GM04504 (cell line): Measurements from ENCODE around the gene FAM184A.

Experiments
- DNase-seq: peaks from one replicate; pipeline ENCODE4 v3.0.0-alpha.2; 2012; ENCODE audit warnings: low read depth

Gene FAM184A

GRCh38 chr6:118959903-118960302 is 118.6 kb downstream of the FAM184A start:
- no peak for DNase-seq

GRCh38 chr6:118953391-118953790 is 125.1 kb downstream of the FAM184A start:
- DNase-seq: no peak

- no peak for DNase-seq
These were observed 125.8 kb downstream of the FAM184A start for GRCh38 chr6:118952683-118953082.

- no peak for DNase-seq
These were observed 133.2 kb downstream of the FAM184A start for GRCh38 chr6:118945217-118945616.

- no peak for DNase-seq
These were observed 137.7 kb downstream of the FAM184A start for GRCh38 chr6:118940770-118941169.

DNA sequence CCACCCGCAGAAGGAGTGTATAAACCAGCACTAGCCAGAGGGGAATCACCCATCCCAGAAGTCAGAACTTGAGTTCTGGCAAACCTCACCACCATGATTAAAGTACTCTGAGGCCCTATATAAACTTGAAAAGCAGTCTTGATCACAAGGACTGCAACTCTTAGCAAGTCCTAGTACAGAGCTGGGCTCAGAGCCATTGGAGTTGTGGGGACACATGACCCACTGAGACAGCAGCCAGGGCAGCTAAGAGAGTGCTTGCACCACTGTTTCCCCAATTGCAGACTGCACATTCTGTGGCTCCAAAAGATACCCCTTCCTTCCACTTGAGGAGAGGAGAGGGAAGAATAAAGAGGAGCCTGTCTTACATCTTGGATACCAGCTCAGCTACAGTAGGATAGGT is 138.8 kb downstream of the FAM184A start:
- DNase-seq: no peak

GRCh38 chr6:118935978-118936703 is 142.3 kb downstream of the FAM184A start:
- DNase-seq: no peak

DNA sequence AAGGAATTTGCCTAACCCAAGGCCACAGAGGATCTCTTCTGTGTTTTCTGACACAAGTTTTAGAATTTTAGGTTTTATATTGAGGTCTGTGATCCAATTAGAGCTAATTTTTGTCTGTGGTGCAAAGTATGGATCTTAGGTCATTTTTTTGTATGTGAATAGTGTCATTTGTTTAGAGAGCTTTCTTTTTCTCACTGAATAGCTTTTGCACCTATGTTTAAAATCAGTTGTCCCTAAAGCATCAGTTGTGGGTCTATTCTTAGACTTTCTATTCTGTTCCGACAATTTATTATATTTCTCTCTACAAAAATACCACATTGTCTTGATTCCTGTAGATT is 143.2 kb downstream of the FAM184A start:
- DNase-seq: no peak

- DNase-seq: peak; percentile 53
These were observed 143.8 kb downstream of the FAM184A start, which contains the start of gene MCM9 for GRCh38 chr6:118934461-118935330. Gene MCM9, minus strand, starts transcription at chr6:118935159. Its CDS starts 3,436 bp downstream, at chr6:118931723.

DNA sequence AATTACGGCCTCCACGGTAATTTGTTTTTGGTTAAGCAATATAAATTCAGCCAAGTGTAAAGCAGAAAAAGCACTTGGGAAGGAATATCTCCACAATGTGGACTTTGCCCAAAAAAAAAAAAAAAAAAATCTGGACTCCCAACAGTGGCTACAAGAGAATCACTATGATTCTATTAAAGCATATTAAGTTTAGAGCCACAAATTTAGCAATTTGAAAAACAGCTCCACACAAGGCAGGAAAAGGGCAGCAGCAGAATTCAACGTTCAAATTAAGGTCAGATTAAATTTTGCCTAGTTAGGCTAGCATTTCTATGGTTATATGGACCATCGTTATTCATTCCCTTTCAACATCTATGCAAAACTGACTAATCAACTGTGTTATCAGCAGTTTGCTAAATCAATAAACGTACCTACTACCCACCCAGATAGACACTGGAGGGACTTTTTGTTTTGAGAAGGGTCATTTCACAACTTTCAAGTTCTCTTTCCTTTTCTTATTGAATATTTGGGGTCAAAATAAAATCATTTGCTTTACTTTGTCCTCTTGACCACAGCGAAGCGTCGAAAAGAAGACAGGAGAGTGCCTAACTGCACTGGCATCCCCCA is 144.5 kb downstream of the FAM184A start:
- no peak for DNase-seq

DNA sequence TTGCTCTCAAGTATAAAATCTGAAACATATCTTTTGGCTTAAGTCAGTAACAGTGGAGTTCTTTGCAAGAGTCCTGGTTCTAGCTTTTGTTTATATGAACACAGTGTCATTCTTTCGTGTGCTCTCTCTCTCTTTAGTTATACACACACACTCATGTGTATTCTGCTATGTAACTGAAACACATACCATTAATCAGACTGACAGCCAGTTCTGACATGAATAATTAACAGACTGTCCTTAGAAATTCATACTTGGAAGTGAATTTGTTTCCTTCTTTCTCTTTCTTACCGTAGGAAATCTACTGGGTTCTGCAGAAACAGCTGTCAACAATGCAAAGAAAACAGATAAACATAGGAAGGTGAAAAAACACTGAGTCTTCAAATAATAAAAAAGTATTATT is 146.0 kb downstream of the FAM184A start:
- DNase-seq: no peak

- no peak for DNase-seq
These were observed 147.0 kb downstream of the FAM184A start for GRCh38 chr6:118931436-118931835.

DNA sequence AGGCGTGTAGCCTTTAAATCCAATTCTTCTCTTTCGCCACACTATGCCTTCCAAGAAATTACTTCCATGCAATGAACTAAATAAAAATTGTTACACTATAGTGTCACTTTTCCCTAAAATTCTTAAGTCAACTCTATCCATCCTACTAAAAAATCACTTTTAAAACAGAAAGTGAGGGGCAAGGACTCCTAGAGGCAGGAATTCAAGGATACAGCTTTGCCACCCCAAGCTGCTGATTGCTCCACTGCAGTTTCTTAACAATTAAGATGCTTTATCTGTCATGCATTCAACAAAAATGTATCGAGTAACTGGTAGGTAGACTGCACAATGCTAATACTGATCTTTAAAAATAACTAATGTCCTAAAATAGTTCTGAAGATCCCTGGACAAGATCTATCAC is 147.8 kb downstream of the FAM184A start:
- no peak for DNase-seq

- DNase-seq: no peak
These were observed 155.4 kb downstream of the FAM184A start for GRCh38 chr6:118923035-118923434.

- no peak for DNase-seq
These were observed 157.4 kb downstream of the FAM184A start for GRCh38 chr6:118921084-118921483.

GRCh38 chr6:118918329-118918725 is 160.1 kb downstream of the FAM184A start:
- no peak for DNase-seq

GRCh38 chr6:118917546-118918328 is 160.7 kb downstream of the FAM184A start:
- DNase-seq: no peak

GRCh38 chr6:118914598-118914997 is 163.9 kb downstream of the FAM184A start:
- DNase-seq: no peak

GRCh38 chr6:118913161-118913560 is 165.3 kb downstream of the FAM184A start:
- no peak for DNase-seq

DNA sequence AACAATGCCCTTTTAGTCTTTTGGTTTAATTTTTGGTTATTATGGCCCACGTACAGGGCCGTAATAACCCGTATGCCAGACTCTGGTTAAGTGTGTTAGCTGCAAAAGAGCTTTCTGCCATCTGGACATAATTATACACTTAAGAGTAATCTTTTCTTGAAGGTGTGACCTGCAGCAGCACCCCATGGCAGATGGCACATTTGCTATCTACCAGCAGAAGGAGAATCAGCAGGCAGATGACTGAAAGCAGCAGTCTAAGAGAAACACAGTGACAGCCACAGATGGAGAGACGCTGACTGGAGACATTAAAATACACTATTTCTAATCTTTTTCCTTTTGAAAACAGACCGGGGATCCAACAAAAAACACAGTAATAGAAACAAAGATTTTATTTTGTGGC is 165.8 kb downstream of the FAM184A start:
- DNase-seq: no peak
